Measurements from ENCODE around the gene POU6F2.

The POU6F2 gene

DNA sequence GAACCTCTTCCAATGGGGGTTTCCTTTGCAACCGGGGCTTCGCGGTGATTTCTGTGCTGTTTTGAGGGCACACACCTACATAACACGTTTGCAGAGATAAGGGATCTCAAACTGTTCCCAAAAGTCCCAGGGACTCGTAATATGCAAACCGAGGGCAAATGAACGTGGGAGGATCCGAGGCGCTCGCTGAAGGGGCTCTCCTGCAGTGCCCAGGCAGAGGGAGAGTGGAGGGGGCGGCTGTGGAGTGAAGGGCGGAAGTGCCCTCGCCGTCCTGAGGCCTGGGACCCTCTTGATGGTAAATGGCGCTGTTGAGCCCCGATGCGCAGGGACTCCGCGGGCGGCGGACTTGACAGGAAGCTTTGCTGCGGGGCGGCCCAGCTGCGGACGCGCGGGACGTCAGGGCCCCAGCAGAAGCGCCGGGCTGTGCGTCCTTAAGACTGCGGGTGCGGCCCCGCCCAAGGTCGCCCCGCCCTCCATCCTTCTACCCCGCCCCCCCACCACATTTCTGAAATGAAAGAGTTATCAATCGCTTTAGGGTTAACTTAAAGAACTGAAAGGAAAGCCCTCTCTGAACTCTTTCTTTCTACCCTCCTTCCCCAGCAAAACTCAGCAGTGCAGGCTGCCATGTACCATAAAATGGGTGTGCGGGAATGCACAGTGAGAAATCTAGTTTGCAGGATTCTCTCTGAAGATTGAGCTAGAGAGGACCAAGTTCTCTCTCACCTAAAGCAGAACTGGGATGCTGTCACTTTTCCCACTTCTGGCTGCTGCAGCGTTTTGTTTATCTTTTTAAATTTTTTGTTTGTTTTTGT is 436.7 kb downstream of the POU6F2 start:
- DNase-seq, result peak; percentile 5 to 35

DNA sequence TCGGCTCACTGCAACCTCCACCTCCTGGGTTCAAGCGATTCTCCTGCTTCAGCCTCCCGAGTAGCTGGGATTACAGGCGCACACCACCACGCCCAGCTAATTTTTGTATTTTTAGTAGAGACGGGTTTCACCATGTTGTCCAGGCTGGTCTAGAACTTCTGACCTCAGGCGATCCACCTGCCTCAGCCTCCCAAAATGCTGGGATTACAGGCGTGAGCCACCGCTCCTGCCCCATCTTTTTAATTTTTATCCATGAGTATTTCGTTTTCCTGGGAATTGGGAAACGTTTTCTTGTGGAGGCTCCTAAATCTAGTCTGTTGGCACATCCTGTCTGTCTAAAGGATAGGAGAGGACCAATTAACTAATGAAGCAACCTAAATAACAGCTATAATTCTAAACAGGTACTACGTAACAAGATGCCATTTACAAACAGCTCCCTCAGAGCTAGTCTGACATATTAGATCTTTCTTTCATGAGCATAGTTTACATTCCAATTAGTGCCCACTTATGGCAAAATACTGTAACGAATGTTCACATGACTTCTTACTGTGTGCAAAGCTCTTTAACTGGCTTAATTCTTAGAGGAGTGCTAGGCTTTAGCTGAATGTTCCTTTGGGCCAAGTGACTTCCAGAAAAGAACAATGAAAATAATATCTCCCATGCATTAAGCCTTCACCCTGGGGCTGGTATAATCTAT is 437.5 kb downstream of the POU6F2 start:
- DNase-seq, result no peak

DNA sequence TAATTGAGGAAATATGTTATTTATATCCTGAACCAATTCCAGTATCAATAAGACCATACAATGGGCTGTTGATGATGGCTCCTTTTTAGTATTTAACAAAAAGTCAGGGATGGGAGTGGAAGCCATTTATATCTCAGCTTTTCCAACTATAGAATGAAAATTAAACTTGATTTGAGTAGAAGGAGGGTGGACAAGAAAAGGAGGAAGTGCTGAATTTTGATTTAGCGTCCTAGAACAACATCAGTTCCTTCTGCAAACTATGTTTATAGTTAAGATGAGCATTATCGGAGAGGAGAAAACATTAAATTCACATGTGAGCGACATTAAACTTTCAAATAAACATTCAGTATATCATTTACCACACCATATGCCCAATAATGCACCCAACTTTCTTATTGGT is 439.2 kb downstream of the POU6F2 start:
- no peak for DNase-seq

DNA sequence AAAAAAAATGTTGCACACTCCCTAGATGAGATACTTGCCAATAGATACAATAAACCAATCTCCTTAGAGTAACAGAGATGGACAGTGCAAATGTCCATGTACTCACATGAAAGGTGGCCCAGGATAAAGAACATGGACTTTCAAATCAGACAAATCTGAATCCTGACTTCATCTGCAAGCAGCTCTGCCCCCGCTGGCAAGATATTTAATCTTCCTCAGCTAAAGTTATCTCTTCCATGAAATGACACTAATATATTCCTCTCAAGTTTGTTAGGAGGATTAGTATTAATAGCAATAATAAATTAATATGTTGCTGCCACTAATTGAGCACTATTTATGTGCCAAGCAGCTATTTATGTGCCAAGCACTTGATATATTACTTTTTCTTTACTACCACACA is 439.9 kb downstream of the POU6F2 start:
- no peak for DNase-seq

DNA sequence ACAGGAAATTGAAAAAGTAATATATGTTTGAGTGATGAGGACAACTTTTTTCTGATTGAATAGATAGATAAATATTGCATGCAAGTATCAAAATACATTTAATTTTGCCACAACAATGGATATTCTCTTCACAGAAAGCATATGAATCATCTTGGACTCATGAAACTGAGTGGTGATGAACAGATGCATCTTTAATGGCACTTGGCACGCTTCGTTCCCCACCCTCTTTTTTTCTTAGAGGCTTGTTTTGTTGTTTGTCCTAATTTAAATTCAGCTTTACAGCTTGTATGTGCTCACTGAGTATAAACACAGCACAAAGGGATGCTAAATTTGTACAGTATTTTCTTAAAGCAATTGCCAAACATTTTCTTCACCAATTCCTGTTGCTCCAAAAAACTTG is 443.5 kb downstream of the POU6F2 start:
- DNase-seq, result no peak

DNA sequence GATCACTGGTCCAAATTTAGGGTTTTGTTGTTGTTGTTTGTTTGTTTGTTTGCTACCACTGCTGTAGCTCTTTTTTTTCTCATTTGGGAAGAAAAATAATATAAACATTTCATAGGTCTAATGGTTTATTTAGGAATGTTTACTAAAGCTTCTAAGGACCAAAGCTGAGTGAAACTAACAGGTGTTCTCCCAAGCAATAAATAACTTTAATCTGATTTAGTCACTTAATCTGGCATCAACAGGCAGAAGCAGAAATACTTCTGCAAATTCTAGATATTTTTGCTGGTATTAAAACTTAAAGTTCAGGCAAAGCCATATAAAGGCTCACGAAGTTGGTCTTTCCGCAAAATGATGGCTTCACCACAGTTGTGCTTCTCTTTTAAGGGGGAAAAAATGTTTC is 444.0 kb downstream of the POU6F2 start:
- no peak for DNase-seq

DNA sequence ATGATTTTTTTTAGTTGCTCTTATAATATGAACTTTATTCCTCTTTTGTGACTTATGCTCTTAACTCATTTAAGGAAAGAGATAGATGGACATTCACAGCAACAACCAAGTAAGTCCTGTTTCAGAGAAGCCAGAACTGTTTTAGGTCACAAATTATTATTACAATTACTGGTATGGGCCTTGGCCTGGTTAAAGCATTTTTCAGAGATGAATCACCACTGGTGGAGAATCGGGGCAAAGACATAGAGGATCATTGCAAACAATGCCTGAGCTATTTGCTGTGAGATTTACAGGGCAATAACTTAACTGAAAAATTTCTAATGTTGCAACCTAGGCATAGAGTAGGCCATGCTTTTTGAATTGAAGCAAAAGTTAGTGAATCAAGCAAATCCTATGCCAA is 450.5 kb downstream of the POU6F2 start:
- DNase-seq, result no peak

DNA sequence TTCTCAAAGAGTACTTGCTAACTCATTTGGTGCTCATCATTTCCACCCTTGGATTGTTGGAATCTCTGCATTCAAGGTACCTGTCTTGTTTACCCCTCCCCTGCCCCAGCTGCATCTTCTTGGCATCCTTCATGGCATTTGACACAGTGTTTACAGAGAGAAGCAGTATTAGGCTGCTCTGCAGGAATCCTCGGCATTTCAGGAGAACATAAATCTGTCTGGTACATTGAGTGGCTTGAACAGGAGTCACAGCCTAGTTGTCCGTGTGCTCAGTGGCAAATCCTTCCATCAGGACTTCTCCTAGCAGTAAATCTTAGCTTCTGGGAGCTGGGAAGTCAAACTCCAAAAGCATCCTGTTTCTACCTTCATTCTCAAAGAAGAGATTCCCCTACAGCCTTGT is 451.7 kb downstream of the POU6F2 start:
- no peak for DNase-seq

DNA sequence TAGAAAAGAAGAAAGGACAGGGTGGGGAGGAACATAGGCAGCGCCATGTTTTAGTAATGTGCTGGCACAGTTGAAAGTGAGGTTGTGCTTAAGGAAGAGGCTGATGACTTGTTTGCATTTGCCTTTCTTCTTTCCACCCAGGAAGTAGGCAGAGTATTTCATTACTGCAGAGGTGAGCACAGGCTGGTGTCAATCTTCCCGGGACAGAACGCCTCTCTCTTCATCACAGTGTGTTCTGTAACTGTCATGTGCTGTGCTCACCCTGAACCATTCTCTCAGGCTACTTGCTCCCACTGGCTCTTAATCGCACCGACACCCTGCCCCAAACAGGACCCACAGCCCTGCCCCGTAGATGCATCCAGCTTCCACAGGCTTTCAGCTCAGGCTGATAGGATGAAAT is 452.7 kb downstream of the POU6F2 start:
- DNase-seq, result no peak

DNA sequence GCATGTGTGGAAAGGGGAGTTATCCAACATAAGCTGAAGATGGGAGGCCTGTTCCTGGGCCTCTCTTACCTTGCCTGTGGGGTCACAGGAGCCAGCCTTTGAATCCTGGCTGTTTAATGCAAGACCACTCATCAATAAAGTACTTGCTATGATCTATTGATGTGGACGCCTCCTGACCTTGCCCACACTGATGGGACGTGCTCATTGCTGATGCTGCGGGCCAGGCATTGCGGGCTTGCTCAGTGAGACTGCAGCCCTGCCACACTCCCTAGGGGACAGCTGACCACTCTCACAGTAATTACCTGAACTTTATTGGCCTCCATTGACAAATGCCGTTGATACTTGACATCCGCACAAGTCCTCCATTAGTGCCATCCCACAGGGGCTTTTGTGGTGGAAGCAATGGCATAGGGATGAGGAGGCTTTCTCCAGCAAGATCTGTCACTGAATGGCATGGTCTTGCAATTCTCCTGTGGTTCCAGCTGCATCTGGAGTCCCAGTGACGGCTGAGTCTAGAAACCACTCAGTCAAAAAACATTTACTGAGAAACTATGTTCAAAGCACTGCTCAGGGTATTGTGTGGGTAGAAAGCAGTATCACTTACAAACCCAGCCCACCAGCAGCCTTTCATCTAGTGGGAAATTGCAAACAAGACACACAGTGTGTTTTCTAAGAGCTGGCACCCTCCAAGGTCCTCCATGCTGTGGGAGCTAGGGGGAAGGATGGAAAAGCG is 453.4 kb downstream of the POU6F2 start:
- DNase-seq, result no peak

DNA sequence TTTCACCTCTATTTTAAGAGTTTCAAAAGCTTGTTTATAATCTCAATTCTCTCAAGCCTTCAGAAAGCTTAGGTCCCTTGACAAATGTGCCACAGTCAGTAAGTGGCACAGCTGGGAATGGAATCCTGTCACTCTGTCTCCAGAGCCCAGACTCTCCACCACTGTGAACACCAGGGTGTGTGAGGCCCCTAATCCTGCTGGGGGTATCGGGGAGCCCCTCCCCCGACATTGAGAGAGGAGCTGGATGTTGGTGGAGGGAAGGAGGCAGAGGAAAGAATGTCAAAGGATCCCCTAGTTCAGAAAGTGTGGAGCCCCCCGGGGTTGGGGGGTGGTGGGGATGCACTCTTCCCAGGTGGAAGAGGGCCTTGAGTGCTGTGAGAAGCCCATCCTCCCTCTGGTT is 454.7 kb downstream of the POU6F2 start:
- no peak for DNase-seq

DNA sequence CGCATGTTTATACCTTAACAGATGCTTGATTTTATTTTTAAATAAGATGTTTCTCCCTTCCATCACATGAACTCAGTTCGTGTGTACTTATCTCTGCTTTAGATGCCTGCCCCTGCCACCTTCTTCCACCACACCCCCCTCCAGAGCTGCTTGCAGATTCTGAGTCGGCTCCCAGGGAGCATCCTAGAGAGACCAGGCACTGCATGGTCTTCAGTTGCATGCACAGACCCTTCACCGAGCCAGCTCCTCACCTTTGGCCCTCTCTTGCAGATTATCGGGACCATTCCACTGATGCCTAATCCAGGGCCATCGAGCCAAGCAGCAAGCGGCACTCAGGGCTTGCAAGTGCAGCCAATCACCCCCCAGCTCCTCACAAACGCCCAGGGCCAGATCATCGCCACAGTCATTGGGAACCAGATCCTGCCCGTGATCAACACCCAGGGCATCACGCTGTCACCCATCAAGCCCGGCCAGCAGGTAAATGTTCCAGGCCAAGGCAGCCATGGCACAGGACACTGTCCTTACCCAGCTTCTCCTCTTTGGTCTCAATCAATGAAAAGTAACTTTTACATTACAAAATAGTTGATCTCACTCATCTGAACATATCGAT is 455.2 kb downstream of the POU6F2 start:
- DNase-seq, result no peak

DNA sequence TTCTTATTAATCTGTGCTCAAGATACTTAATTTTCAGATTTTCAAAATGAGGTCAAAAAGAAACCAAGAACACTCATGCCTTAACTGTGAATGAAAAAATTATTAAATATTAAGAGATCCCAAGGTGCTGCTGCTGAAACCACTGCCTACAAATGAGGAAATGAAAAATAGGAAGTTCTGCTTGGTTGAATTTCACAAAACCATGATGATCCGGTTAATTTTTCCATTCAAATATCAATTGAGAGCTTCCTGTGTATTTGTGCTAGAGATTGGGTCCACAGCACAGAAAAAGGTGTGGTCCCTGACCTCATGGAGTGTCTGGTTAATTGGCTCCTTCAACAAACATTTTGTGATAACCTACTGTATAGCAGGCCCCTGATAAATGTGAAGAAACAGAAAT is 455.8 kb downstream of the POU6F2 start:
- no peak for DNase-seq

DNA sequence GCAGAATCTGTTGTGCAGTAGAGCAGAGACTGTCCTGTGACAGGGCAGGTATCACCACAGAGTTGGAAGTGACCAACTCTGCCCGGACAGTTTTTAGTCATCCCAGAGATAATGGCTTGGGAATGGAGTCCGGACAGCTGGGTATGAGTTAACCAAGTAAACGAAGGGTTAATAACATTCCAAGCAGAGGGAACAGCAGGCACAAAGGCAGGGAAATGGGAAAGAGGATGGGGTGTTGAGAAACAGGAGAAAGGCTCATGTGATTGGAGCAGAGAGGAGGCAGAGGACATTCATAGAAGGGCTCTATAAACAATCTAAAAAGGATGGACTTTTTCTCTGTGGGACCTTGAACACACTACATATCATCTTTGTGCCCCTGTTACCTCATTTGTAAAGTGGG is 456.3 kb downstream of the POU6F2 start:
- no peak for DNase-seq

DNA sequence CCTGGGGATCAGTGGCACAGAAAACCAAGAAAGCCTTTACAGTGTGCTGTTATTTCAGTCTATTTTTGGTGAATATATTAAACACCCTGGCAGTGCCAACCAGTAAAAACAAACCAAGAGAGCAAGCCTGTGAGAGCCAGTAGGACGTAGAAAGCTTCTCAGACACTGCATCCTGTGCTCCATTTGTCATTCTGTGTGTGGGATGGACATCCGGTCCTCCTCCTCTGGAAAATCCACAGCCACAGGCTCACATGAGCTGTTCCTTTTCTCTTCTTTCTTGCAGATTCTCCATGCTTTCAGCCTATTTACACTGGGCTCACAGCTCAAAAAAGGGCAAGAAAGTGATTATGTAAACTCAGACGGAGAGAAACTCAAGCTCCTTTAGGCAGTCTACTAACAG is 468.8 kb downstream of the POU6F2 start:
- DNase-seq, result no peak

DNA sequence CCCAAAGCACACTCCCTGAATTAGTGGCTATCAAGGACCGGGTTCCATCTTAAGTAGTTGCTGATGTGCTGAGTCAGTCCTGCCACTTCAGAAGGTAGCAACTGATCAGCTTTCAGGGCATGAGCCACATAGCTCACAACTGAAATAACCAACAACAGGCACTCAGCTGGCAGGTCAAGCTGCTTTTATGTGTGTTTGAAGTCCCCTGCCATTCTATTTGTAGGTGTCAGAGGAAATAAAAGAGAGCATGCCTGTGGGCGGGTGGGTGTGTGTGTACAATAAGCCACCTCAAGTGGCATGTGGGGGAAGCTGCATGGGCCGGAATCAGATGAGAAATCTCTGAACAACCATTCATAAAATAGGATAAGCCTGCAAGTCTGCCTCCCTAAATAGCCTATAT is 474.2 kb downstream of the POU6F2 start:
- no peak for DNase-seq

DNA sequence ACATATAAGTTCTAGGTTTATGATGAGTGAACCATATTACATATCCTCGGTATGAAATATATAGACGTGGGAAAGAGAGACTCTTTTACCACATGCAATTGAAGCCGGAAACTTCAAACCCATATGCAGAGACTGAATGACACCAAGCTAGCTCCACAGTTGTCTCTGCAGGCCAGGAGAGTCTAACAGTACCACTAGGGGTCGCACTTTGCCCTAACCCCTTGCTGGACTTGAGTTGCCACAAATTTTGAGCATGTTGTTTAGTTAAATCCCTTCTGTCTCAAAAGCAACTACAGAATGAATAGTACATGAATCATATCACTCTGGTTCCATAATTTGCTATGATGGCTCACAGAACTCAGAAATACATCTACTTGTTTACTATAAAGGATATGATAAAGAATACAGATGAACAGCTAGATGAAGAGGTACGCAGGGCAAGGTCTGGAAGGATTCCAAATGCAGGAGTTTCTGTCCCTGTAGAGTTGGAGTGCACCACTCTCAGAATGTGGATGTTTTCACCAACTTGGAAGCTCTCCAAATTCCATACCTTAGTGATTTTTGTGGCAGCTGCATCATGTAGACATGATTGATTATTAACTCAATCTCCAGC is 476.1 kb downstream of the POU6F2 start:
- peak; percentile 24 to 28 for DNase-seq

DNA sequence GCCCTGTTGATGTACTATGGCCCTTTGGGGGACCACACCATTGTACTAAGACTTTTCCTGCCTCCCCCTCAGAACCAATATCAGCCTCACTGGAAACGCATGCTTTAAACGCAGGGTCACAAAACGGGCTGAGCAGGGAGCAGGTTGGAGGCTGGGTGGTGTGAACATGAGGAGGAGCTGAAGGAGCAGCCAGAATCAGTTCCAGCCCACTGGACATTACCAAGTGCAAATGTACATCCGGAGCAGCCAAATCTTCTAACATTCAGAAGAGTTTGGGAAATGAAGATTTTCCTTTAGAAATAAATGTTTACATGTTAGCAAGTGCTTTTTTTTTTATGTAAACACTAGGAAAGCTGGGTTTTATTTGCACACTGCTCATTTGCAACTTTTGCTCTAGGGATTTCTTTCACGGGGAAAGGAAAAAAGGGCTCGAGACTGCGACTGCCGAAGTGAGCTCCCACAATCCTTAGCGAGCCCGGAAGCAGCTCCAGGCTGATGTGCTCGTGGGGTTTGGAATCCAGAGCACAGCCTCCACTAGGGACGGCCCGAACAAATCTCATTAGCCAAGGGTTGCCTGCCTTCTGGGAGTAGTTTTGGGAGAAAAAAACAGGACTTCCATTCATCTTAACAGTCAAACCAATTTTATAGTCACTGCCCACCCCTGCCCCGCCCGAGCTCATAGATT is 480.5 kb downstream of the POU6F2 start:
- DNase-seq, result no peak

DNA sequence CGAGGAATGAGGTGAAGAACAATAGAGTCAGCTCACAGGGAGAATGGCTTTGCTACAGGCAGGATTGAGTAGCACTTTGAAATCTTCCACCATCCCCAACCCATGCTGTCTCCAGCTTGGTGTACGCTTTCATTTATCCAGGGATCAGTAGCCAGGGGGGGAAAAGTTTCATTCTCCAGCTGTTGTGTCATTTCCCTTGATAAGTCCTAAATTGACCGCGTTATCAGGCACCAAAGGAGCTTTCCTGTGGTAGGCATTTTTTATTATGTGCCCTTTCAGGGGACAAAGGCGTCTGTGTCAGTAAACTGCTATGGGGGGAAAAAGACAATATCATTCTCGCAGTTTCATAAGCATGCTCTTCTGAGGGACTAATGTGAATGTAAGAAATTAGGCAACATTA is 481.9 kb downstream of the POU6F2 start:
- no peak for DNase-seq

DNA sequence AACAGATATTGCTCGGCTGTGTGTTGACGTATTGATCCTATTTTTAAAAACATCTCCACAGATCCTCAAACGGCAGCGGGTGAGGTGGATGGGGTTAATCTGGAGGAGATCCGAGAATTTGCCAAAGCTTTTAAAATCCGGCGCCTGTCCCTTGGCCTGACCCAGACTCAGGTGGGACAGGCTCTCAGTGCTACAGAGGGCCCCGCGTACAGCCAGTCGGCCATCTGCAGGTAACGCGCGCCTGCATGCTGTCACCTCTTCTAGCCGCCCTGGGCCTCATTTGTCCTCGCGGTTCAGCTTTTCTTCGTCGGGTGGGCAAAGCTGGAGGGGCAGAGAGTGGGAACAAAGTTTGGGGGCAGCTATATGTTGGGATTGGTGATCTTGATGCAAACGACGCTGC is 482.8 kb downstream of the POU6F2 start:
- no peak for DNase-seq

DNA sequence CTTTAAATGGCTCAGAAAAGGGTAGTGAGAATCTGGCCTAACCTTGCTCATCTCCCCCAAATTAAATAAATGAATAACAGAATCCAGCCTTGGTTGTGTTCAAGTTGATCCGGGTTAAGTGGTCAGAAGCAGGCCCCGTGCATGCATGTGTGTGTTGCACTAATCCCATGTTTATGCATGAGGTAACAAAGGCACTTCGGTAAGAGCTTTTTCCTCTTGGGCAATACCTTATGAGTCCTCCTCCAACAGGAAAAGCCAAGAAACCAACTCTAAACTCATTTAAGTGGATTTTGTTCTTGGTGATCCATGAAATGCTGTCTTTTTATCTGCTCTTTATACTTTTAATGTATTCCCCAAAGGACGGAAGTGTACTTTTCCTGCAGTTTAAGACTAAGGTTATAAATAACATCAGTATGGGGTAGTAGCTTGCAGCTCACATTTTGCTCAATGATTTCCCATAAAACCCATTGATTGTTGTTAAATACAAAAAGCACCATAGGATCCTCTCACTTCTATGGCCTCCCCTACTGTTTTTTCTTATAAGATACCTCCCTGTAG is 483.6 kb downstream of the POU6F2 start:
- DNase-seq, result no peak

DNA sequence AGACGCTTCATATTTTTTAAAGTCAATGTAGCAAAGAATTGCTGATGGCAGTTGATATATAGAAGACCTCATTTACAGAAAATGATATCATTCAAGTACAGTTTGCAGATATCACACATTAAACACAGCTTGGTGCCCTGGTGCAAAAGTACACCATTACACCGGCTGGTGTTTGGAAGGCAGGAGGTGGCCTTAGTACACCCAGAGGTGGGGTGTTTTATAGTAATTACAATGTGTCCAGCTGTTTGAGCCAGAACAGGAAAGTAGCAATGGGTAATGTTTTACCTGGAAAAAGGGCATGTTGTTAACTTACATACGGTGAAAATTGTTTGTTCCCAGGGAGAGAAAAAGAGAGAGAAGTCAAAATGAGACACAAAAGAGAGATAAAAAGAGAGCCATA is 485.5 kb downstream of the POU6F2 start:
- DNase-seq, result no peak

Measured in stimulated activated CD4-positive, alpha-beta T cell treated with anti-CD3 and anti-CD28 coated beads, Interleukin-4, amount 100 ng/mL, for 4 hours (primary cell).